H1 (cell line): ENCODE data around the gene PRKN. TPM values are rescaled to one million over a fixed set of nuclear protein-coding genes. Genes with fewer than 3 reads are reported as not detected.

Experiments used
- SAP30 ChIP-seq: fragments of 300-600 bp; sonication (generic); IDR thresholded peaks from 2 replicates; pipeline ENCODE4 v1.7.1; 2012; ENCODE audit warnings: low read length, moderate library complexity, mild to moderate bottlenecking, inconsistent platforms; ENCODE audit not compliant: insufficient read depth, insufficient replicate concordance
- polyA plus RNA-seq, 7 experiments: library from polyadenylated mRNA; depleted of rRNA in 3 of 7; stranded (reverse) in 5 of 7; unstranded in 2 of 7; fragments of >200 nt in 5 of 7; fragments of 200-250 nt in 2 of 7; gene quantifications; 1 replicate in 5 of 7; 2 replicates in 1 of 7; 4 replicates in 1 of 7; pipeline versions ENCODE4 v1.2.1 to v1.2.3, GENCODE V29; 2011 to 2013; ENCODE audit warnings: missing spikeins in 2 of 7, mixed read lengths in 2 of 7
- total RNA-seq: library from RNA; stranded (reverse); fragmentation: NEBNext Ultra II Directional; extraction: Animal tissue kit (Norgen Biotek cat#: 25700); gene quantifications from 2 replicates; pipeline ENCODE4 v1.2.1, GENCODE V29; 2021

Gene PRKN
- total and polyA plus RNA-seq, 2 of the 8 experiments (the other 6 are each of a cell fraction or from before 2014, with no cell fraction given), result 0.13 to 0.29 TPM

GRCh38 chr6:162713974-162714780 lies 13.4 kb downstream of the PRKN start (continued):
- no peak for TF ChIP-seq SAP30
